OCI-LY7 (cell line): ENCODE measurements around the gene ZNF208. TPM values are rescaled to one million over a fixed set of nuclear protein-coding genes. Genes with fewer than 3 reads are reported as not detected.

Experiments
- BruUV-seq: library from RNA; stranded (reverse); fragments of 400-500 nt; replicated peaks from 2 replicates; lab custom pipeline; 2021; lab: Mats Ljungman, UMichigan
- CTCF ChIA-PET: fragments of 300-600 bp; sonication (Branson Sonifier 250); formaldehyde crosslinking; loops from one replicate; lab custom pipeline; 2022; ENCODE audit warnings: antibody characterized with exemption; ENCODE audit not compliant: unreplicated experiment; lab: Charles Lee
- POLR2A ChIA-PET: fragments of 300-600 bp; sonication (Branson Sonifier 250); formaldehyde crosslinking; loops from one replicate; lab custom pipeline; 2022; ENCODE audit warnings: antibody characterized with exemption; lab: Charles Lee
- DNase-seq: peaks from one replicate; pipeline ENCODE4 v3.0.0-alpha.2; 2015; ENCODE audit warnings: low spot score
- H2AFZ ChIP-seq: fragments of 200-600 bp; sonication (generic), shearing (Covaris generic); 2 replicates; pipeline ENCODE4 v1.6.1; 2014; ENCODE audit warnings: mild to moderate bottlenecking, antibody characterized with exemption, low read length, moderate library complexity
- H3K27ac ChIP-seq: fragments of 200-600 bp; sonication (generic); 2 replicates; pipeline ENCODE4 v1.5.1; 2014; ENCODE audit warnings: mixed run types, low read depth, mild to moderate bottlenecking, moderate library complexity, low read length, inconsistent platforms; ENCODE audit not compliant: poor library complexity, severe bottlenecking
- H3K36me3 ChIP-seq: fragments of 200-600 bp; sonication (generic); 2 replicates; pipeline ENCODE4 v1.6.1; 2014; ENCODE audit warnings: mild to moderate bottlenecking, antibody characterized with exemption, low read length, moderate library complexity, mixed read lengths; ENCODE audit not compliant: insufficient read depth
- H3K4me1 ChIP-seq: fragments of 200-600 bp; sonication (generic); 2 replicates; pipeline ENCODE4 v1.5.1; 2014; ENCODE audit warnings: mild to moderate bottlenecking, low read length; ENCODE audit not compliant: insufficient read depth, poor library complexity, severe bottlenecking
- H3K4me2 ChIP-seq: fragments of 200-600 bp; sonication (generic); 2 replicates; pipeline ENCODE4 v1.6.1; 2014; ENCODE audit warnings: mild to moderate bottlenecking, low read length
- H3K4me3 ChIP-seq: fragments of 200-600 bp; sonication (generic); 2 replicates; pipeline ENCODE4 v1.5.1; 2014; ENCODE audit warnings: mild to moderate bottlenecking, low read depth, low read length; ENCODE audit not compliant: poor library complexity, severe bottlenecking
- H3K79me2 ChIP-seq: fragments of 200-600 bp; sonication (generic); 2 replicates; pipeline ENCODE4 v1.6.1; 2016; ENCODE audit warnings: low read depth, mild to moderate bottlenecking, low read length, moderate library complexity, mixed read lengths; ENCODE audit not compliant: insufficient read depth
- H3K9me2 ChIP-seq: fragments of 200-600 bp; sonication (generic); 2 replicates; pipeline ENCODE4 v1.6.1; 2016; ENCODE audit warnings: mild to moderate bottlenecking, low read length, mixed read lengths; ENCODE audit not compliant: insufficient read depth
- H3K9me3 ChIP-seq: fragments of 200-600 bp; sonication (generic); 2 replicates; pipeline ENCODE4 v1.6.1; 2014; ENCODE audit warnings: mild to moderate bottlenecking, mixed run types, low read length, mixed read lengths
- H4K20me1 ChIP-seq: fragments of 200-600 bp; sonication (generic); 2 replicates; pipeline ENCODE4 v1.6.1; 2014; ENCODE audit warnings: mild to moderate bottlenecking, antibody characterized with exemption, low read length, moderate library complexity, mixed read lengths; ENCODE audit not compliant: insufficient read depth
- CTCF ChIP-seq: fragments of 200-600 bp; sonication (generic); conservative IDR thresholded peaks from 2 replicates; pipeline ENCODE4 v1.5.1; 2014; ENCODE audit warnings: mild to moderate bottlenecking, antibody characterized with exemption, low read length, moderate library complexity, mixed read lengths
- EZH2phosphoT487 ChIP-seq: fragments of 200-600 bp; sonication (generic); IDR thresholded peaks from 2 replicates; pipeline ENCODE4 v1.6.1; 2018; ENCODE audit warnings: low read depth, borderline replicate concordance, mild to moderate bottlenecking, mixed run types, antibody characterized with exemption, low read length, moderate library complexity, mixed read lengths
- intact Hi-C: fragments of 100-400 bp; cut with micrococcal nuclease; formaldehyde crosslinking; loops from one replicate; pipeline ENCODE4 v1.10.0; 2022; ENCODE audit not compliant: unreplicated experiment
- total RNA-seq, 2 experiments: library from RNA; depleted of rRNA in 1 of 2; stranded (reverse); fragments of >200 nt in 1 of 2; shearing (Covaris generic) in 1 of 2; gene quantifications; 2 replicates each; pipeline ENCODE4 v1.2.3, GENCODE V29; 2014 to 2022

ZNF208 gene
- total RNA-seq, 2 experiments from 2014 or later = not detected

GRCh38 chr19:21910318-21910717 is 100.4 kb downstream of the ZNF208 start:
- H3K9me2 ChIP-seq = no peaks in the 10 kb centered on the region
- DNase-seq = no peak
- no peaks in the 10 kb centered on the region for H3K36me3 ChIP-seq
- no peaks in the 10 kb centered on the region for H3K4me1 ChIP-seq
- intact Hi-C loops = no loop called here
- POLR2A ChIA-PET = no interaction called here
- no peaks in the 10 kb centered on the region for H3K79me2 ChIP-seq
- no peak overlapping the region for H3K4me2 ChIP-seq
- H2AFZ ChIP-seq = no peak overlapping the region
- H3K4me3 ChIP-seq = no peak overlapping the region
- H3K9me3 ChIP-seq = no peaks in the 10 kb centered on the region
- H3K27ac ChIP-seq = no peak overlapping the region
- CTCF ChIA-PET = no interaction called here
- TF ChIP-seq EZH2phosphoT487 = no peak
- TF ChIP-seq CTCF = no peak
- H4K20me1 ChIP-seq = no peaks in the 10 kb centered on the region
- no TSS peak for BruUV-seq

GRCh38 chr19:21908066-21908465 is 102.7 kb downstream of the ZNF208 start:
- H2AFZ ChIP-seq = no peak overlapping the region
- POLR2A ChIA-PET = no interaction called here
- no TSS peak for BruUV-seq

GRCh38 chr19:21907516-21907915 is 103.2 kb downstream of the ZNF208 start:
- Histone ChIP-seq H3K27ac (no peak overlapping the region), H3K79me2 (no peaks in the 10 kb centered on the region), H3K4me2 (no peak overlapping the region), H2AFZ (no peak overlapping the region), H3K4me1 (no peaks in the 10 kb centered on the region), H3K9me3 (no peaks in the 10 kb centered on the region), H4K20me1 (no peaks in the 10 kb centered on the region), H3K9me2 (no peaks in the 10 kb centered on the region), H3K4me3 (no peak overlapping the region), H3K36me3 (no peaks in the 10 kb centered on the region)
- no peak for DNase-seq
- BruUV-seq = no TSS peak
- intact Hi-C loops = no loop called here
- POLR2A ChIA-PET = no interaction called here
- no peak for TF ChIP-seq EZH2phosphoT487
- no peak for TF ChIP-seq CTCF
- CTCF ChIA-PET = no interaction called here

More at GRCh38 chr19:21908066-21908465, 102.7 kb downstream of the ZNF208 start:
- Histone ChIP-seq H3K9me3 (no peaks in the 10 kb centered on the region), H3K4me1 (no peaks in the 10 kb centered on the region), H3K9me2 (no peaks in the 10 kb centered on the region), H3K79me2 (no peaks in the 10 kb centered on the region), H3K36me3 (no peaks in the 10 kb centered on the region), H3K4me3 (no peak overlapping the region), H3K4me2 (no peak overlapping the region), H4K20me1 (no peaks in the 10 kb centered on the region), H3K27ac (no peak overlapping the region)
- intact Hi-C loops = no loop called here
- CTCF ChIA-PET = no interaction called here
- DNase-seq = no peak
- TF ChIP-seq CTCF (no peak), EZH2phosphoT487 (no peak)
